Measurements from ENCODE around the gene PFKFB3. TPM values are rescaled to one million over a fixed set of nuclear protein-coding genes. Genes with fewer than 3 reads are reported as not detected.
A peak's percentile ranks its signal among the peaks of the same experiment; 100 is the strongest.

The PFKFB3 gene
- total RNA-seq, 2 donors from 2014 or later, result 31.2 to 34.5 TPM

GRCh38 chr10:6296828-6297251 lies 94.1 kb downstream of the PFKFB3 start:
- H3K4me1 ChIP-seq (ENCODE audit: control insufficient read depth, insufficient read depth, low read length), result no peaks in the 10 kb centered on the region
- WGBS, 2 experiments (ENCODE audit: insufficient coverage in 1 of 2, insufficient read length in 1 of 2), result 84 to 91% methylated on average over 3 of the region's 3 CpGs
- no peaks in the 10 kb centered on the region for H3K9me3 ChIP-seq (ENCODE audit: control insufficient read depth, low read length)
- no peak overlapping the region for H3K9ac ChIP-seq (ENCODE audit: extremely low read depth, low read length, poor library complexity, severe bottlenecking)
- H3K9me3 Mint-ChIP-seq, result peaks cover 14% of the 10 kb centered on the region
- peaks cover 7% of the 10 kb centered on the region for H3K4me1 Mint-ChIP-seq
- H3K4me3 Mint-ChIP-seq, result no peak overlapping the region
- H3K4me3 ChIP-seq (ENCODE audit: low read length), result no peak overlapping the region
- no peak overlapping the region for H3K27ac ChIP-seq (ENCODE audit: low read depth, low read length)
- no peaks in the 10 kb centered on the region for H3K36me3 Mint-ChIP-seq (ENCODE audit: low read depth)
- no peak for TF ChIP-seq CTCF (conservative IDR thresholded peaks at IDR 0.05)
- H3K27ac Mint-ChIP-seq, result no peak overlapping the region
- H3K36me3 ChIP-seq (ENCODE audit: control insufficient read depth, insufficient read depth, low read length), result no peaks in the 10 kb centered on the region
- H3K27me3 Mint-ChIP-seq (ENCODE audit: insufficient read depth), result no peaks in the 10 kb centered on the region
- H3K27me3 ChIP-seq (ENCODE audit: control insufficient read depth, insufficient read depth, low read length, poor library complexity, severe bottlenecking), result no peaks in the 10 kb centered on the region
- DNase-seq, result peak; percentile 55

DNA sequence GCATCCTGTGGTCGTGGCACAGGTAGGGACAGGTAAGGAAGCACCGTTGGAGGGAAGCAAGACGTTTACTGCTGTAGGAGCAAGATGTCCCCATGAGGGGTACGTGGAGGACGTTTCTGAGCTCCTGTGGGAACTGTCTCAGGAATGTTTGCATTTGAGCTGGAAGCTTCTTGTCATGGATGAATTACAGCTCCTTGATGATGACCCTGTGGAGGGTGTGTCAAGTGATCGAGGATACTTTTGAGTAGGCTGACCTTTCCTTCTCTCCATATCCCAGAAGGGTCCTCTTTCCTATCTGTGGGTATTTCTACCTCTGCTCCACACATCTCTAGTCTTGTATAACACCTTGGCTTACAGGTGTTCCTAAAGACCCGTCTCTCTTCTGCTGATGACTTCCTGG lies 94.8 kb downstream of the PFKFB3 start:
- Histone ChIP-seq H3K4me1 (ENCODE audit: control insufficient read depth, insufficient read depth, low read length) (no peaks in the 10 kb centered on the region), H3K9ac (ENCODE audit: extremely low read depth, low read length, poor library complexity, severe bottlenecking) (no peak overlapping the region), H3K4me3 (ENCODE audit: low read length) (no peak overlapping the region), H3K27ac (ENCODE audit: low read depth, low read length) (no peak overlapping the region), H3K9me3 (ENCODE audit: control insufficient read depth, low read length) (no peaks in the 10 kb centered on the region), H3K27me3 (ENCODE audit: control insufficient read depth, insufficient read depth, low read length, poor library complexity, severe bottlenecking) (no peaks in the 10 kb centered on the region), H3K36me3 (ENCODE audit: control insufficient read depth, insufficient read depth, low read length) (no peaks in the 10 kb centered on the region)
- TF ChIP-seq CTCF (conservative IDR thresholded peaks at IDR 0.05), result no peak
- no peaks in the 10 kb centered on the region for H3K36me3 Mint-ChIP-seq (ENCODE audit: low read depth)
- peaks cover 7% of the 10 kb centered on the region for H3K4me1 Mint-ChIP-seq
- no peak for DNase-seq
- peaks cover 14% of the 10 kb centered on the region for H3K9me3 Mint-ChIP-seq
- 86 to 90% methylated on average over 5 to 7 of the region's 7 CpGs for WGBS, 2 experiments (ENCODE audit: insufficient coverage in 1 of 2, insufficient read length in 1 of 2)
- H3K4me3 Mint-ChIP-seq, result no peak overlapping the region
- H3K27me3 Mint-ChIP-seq (ENCODE audit: insufficient read depth), result no peaks in the 10 kb centered on the region
- H3K27ac Mint-ChIP-seq, result no peak overlapping the region

- peaks cover 7% of the 10 kb centered on the region for H3K4me1 Mint-ChIP-seq
- Histone ChIP-seq H3K9ac (ENCODE audit: extremely low read depth, low read length, poor library complexity, severe bottlenecking) (no peak overlapping the region), H3K9me3 (ENCODE audit: control insufficient read depth, low read length) (no peaks in the 10 kb centered on the region), H3K36me3 (ENCODE audit: control insufficient read depth, insufficient read depth, low read length) (no peaks in the 10 kb centered on the region), H3K4me1 (ENCODE audit: control insufficient read depth, insufficient read depth, low read length) (no peaks in the 10 kb centered on the region), H3K27ac (ENCODE audit: low read depth, low read length) (no peak overlapping the region), H3K27me3 (ENCODE audit: control insufficient read depth, insufficient read depth, low read length, poor library complexity, severe bottlenecking) (no peaks in the 10 kb centered on the region), H3K4me3 (ENCODE audit: low read length) (no peak overlapping the region)
- H3K9me3 Mint-ChIP-seq, result peaks cover 14% of the 10 kb centered on the region
- no peaks in the 10 kb centered on the region for H3K27me3 Mint-ChIP-seq (ENCODE audit: insufficient read depth)
- no peak overlapping the region for H3K4me3 Mint-ChIP-seq
- no peak overlapping the region for H3K27ac Mint-ChIP-seq
- no peak for DNase-seq
- WGBS, 2 experiments (ENCODE audit: insufficient coverage in 1 of 2, insufficient read length in 1 of 2), result 91% methylated on average over 2 of the region's 2 CpGs; no CpG with 5 or more reads in 1 of the 2 experiments
- no peak for TF ChIP-seq CTCF (conservative IDR thresholded peaks at IDR 0.05)
- H3K36me3 Mint-ChIP-seq (ENCODE audit: low read depth), result no peaks in the 10 kb centered on the region
These were observed 95.2 kb downstream of the PFKFB3 start for GRCh38 chr10:6297951-6298381.
